Measurements from ENCODE around the gene CDC25B.
"Not testable (repeated sequence)": the region's sequence is repeated elsewhere in the genome, so short reads cannot be mapped to it uniquely, and the experiment has no call there.

- TF ChIP-seq CTCF (IDR thresholded peaks at IDR 0.05); POLR2AphosphoS5 (IDR thresholded peaks at IDR 0.05; ENCODE audit: insufficient read depth in 1 of 2, low read depth in 1 of 2); POLR2A (IDR thresholded peaks at IDR 0.05): not testable (repeated sequence)
Observed at GRCh38 chr20:3840201-3840600, 44.1 kb downstream of the CDC25B start.

Data from vagina (tissue), 2 donors.